Measurements from ENCODE around the gene ARRB2. TPM values are rescaled to one million over a fixed set of nuclear protein-coding genes. Genes with fewer than 3 reads are reported as not detected.

The ARRB2 gene
- total RNA-seq, 1 donor from 2014 or later, result 2.9 TPM

GRCh38 chr17:4753392-4753791 is 43.0 kb downstream of the ARRB2 start:
- H3K36me3 ChIP-seq (ENCODE audit: control insufficient read depth, insufficient read depth, low read length), result no peaks in the 10 kb centered on the region
- no peak for FAIRE-seq
- no peak for TF ChIP-seq CTCF (IDR thresholded peaks at IDR 0.05; ENCODE audit: insufficient read depth, low read length, severe bottlenecking)
- DNase-seq (ENCODE audit: low read depth), result no peak
- H3K4me3 ChIP-seq (ENCODE audit: low read depth, low read length), result no peak overlapping the region
- H3K27me3 ChIP-seq (ENCODE audit: control insufficient read depth, insufficient read depth, low read length), result peaks cover 4% of the 10 kb centered on the region

- TF ChIP-seq CTCF (IDR thresholded peaks at IDR 0.05; ENCODE audit: insufficient read depth, low read length, severe bottlenecking), result no peak
- Histone ChIP-seq H3K27me3 (ENCODE audit: control insufficient read depth, insufficient read depth, low read length) (peaks cover 2% of the 10 kb centered on the region), H3K4me3 (ENCODE audit: low read depth, low read length) (no peak overlapping the region), H3K36me3 (ENCODE audit: control insufficient read depth, insufficient read depth, low read length) (no peaks in the 10 kb centered on the region)
- no peak for FAIRE-seq
- no peak for DNase-seq (ENCODE audit: low read depth)
These were observed 49.4 kb downstream of the ARRB2 start for GRCh38 chr17:4759776-4760236.

- Histone ChIP-seq H3K27me3 (ENCODE audit: control insufficient read depth, insufficient read depth, low read length) (no peaks in the 10 kb centered on the region), H3K36me3 (ENCODE audit: control insufficient read depth, insufficient read depth, low read length) (no peaks in the 10 kb centered on the region), H3K4me3 (ENCODE audit: low read depth, low read length) (no peak overlapping the region)
- FAIRE-seq (no peak), DNase-seq (ENCODE audit: low read depth) (no peak)
- TF ChIP-seq CTCF (IDR thresholded peaks at IDR 0.05; ENCODE audit: insufficient read depth, low read length, severe bottlenecking), result no peak
These were observed 54.2 kb downstream of the ARRB2 start for GRCh38 chr17:4764595-4764994.

- FAIRE-seq (no peak), DNase-seq (ENCODE audit: low read depth) (no peak)
- no peak for TF ChIP-seq CTCF (IDR thresholded peaks at IDR 0.05; ENCODE audit: insufficient read depth, low read length, severe bottlenecking)
- no peaks in the 10 kb centered on the region for H3K27me3 ChIP-seq (ENCODE audit: control insufficient read depth, insufficient read depth, low read length)
- no peak overlapping the region for H3K4me3 ChIP-seq (ENCODE audit: low read depth, low read length)
- no peaks in the 10 kb centered on the region for H3K36me3 ChIP-seq (ENCODE audit: control insufficient read depth, insufficient read depth, low read length)
These were observed 55.8 kb downstream of the ARRB2 start for GRCh38 chr17:4766201-4766600.

- FAIRE-seq (no peak), DNase-seq (ENCODE audit: low read depth) (no peak)
- TF ChIP-seq CTCF (IDR thresholded peaks at IDR 0.05; ENCODE audit: insufficient read depth, low read length, severe bottlenecking), result no peak
- Histone ChIP-seq H3K4me3 (ENCODE audit: low read depth, low read length) (no peak overlapping the region), H3K27me3 (ENCODE audit: control insufficient read depth, insufficient read depth, low read length) (no peaks in the 10 kb centered on the region), H3K36me3 (ENCODE audit: control insufficient read depth, insufficient read depth, low read length) (no peaks in the 10 kb centered on the region)
These were observed 56.3 kb downstream of the ARRB2 start for GRCh38 chr17:4766723-4767122.

GRCh38 chr17:4768298-4768697 is 57.9 kb downstream of the ARRB2 start:
- no peak overlapping the region for H3K4me3 ChIP-seq (ENCODE audit: low read depth, low read length)
- no peaks in the 10 kb centered on the region for H3K36me3 ChIP-seq (ENCODE audit: control insufficient read depth, insufficient read depth, low read length)
- DNase-seq (ENCODE audit: low read depth) (no peak), FAIRE-seq (no peak)
- no peak for TF ChIP-seq CTCF (IDR thresholded peaks at IDR 0.05; ENCODE audit: insufficient read depth, low read length, severe bottlenecking)
- H3K27me3 ChIP-seq (ENCODE audit: control insufficient read depth, insufficient read depth, low read length), result no peaks in the 10 kb centered on the region
